IMR-90 (cell line): ENCODE results near the gene MAGOH.
A peak's percentile ranks its signal among the peaks of the same experiment; 100 is the strongest.

Source experiments
- CEBPB ChIP-seq: IDR thresholded peaks from 2 replicates; pipeline ENCODE4 v1.6.1; 2012; ENCODE audit warnings: low read depth, low read length, improper control_type of control experiment
- CHD1 ChIP-seq: IDR thresholded peaks from 2 replicates; pipeline ENCODE4 v1.6.1; 2012; ENCODE audit warnings: low read depth, low read length, improper control_type of control experiment
- FOS ChIP-seq: fragments of 150-350 bp; IDR thresholded peaks from 2 replicates; pipeline ENCODE4 v1.6.1; 2016; ENCODE audit warnings: low read depth, low read length
- MAFK ChIP-seq: IDR thresholded peaks from 2 replicates; pipeline ENCODE4 v1.6.1; 2012; ENCODE audit warnings: low read depth, low read length, improper control_type of control experiment
- MXI1 ChIP-seq: IDR thresholded peaks from 2 replicates; pipeline ENCODE4 v1.6.1; 2012; ENCODE audit warnings: low read depth, mild to moderate bottlenecking, low read length, moderate library complexity, borderline replicate concordance
- POLR2A ChIP-seq: IDR thresholded peaks from 2 replicates; pipeline ENCODE4 v1.6.1; 2012; ENCODE audit warnings: mild to moderate bottlenecking, low read depth, low read length
- RAD21 ChIP-seq: IDR thresholded peaks from 2 replicates; pipeline ENCODE4 v1.6.1; 2012; ENCODE audit warnings: low read length, improper control_type of control experiment
- RCOR1 ChIP-seq: IDR thresholded peaks from 2 replicates; pipeline ENCODE4 v1.6.1; 2012; ENCODE audit warnings: mild to moderate bottlenecking, low read length, improper control_type of control experiment; ENCODE audit not compliant: insufficient replicate concordance
- RFX5 ChIP-seq: IDR thresholded peaks from 2 replicates; pipeline ENCODE4 v1.8.0; 2012; ENCODE audit warnings: low read depth, mild to moderate bottlenecking, low read length, moderate library complexity
- SMC3 ChIP-seq: fragments of 150-350 bp; IDR thresholded peaks from 2 replicates; pipeline ENCODE4 v1.6.1; 2016; ENCODE audit warnings: low read depth, mild to moderate bottlenecking, antibody characterized with exemption, low read length, moderate library complexity
- USF2 ChIP-seq: fragments of 150-350 bp; IDR thresholded peaks from 2 replicates; pipeline ENCODE4 v1.6.1; 2017; ENCODE audit warnings: mild to moderate bottlenecking, antibody characterized with exemption, low read length, low read depth
- TF ChIP-seq, protein P1 (sequence below): conservative IDR thresholded peaks from 2 replicates; pipeline ENCODE4 v1.5.1; 2012; ENCODE audit warnings: mild to moderate bottlenecking, low read depth, low read length, improper control_type of control experiment
- TF ChIP-seq, protein P2 (sequence below): fragments of 150-350 bp; IDR thresholded peaks from 2 replicates; pipeline ENCODE4 v1.6.1; 2016; ENCODE audit warnings: low read depth, mild to moderate bottlenecking, low read length, moderate library complexity, borderline replicate concordance

GRCh38 chr1:53196485-53197290 lies 41.6 kb downstream of the MAGOH start, which contains the start of gene CPT2:
- TF ChIP-seq, protein P1, sequence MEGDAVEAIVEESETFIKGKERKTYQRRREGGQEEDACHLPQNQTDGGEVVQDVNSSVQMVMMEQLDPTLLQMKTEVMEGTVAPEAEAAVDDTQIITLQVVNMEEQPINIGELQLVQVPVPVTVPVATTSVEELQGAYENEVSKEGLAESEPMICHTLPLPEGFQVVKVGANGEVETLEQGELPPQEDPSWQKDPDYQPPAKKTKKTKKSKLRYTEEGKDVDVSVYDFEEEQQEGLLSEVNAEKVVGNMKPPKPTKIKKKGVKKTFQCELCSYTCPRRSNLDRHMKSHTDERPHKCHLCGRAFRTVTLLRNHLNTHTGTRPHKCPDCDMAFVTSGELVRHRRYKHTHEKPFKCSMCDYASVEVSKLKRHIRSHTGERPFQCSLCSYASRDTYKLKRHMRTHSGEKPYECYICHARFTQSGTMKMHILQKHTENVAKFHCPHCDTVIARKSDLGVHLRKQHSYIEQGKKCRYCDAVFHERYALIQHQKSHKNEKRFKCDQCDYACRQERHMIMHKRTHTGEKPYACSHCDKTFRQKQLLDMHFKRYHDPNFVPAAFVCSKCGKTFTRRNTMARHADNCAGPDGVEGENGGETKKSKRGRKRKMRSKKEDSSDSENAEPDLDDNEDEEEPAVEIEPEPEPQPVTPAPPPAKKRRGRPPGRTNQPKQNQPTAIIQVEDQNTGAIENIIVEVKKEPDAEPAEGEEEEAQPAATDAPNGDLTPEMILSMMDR, result peak; percentile 18; the same call in 1 of the 2 replicates
- TF ChIP-seq MXI1, result peak; percentile 51; the same call in 1 of the 2 replicates
- TF ChIP-seq SMC3, result no peak; the same call in none of the 2 replicates
- no peak for TF ChIP-seq CEBPB
- peak; percentile 91 for TF ChIP-seq POLR2A
- no peak for TF ChIP-seq FOS
- no peak for TF ChIP-seq MAFK
- TF ChIP-seq USF2, result no peak
- no peak for TF ChIP-seq RCOR1
- TF ChIP-seq RAD21, result no peak
- TF ChIP-seq, protein P2, sequence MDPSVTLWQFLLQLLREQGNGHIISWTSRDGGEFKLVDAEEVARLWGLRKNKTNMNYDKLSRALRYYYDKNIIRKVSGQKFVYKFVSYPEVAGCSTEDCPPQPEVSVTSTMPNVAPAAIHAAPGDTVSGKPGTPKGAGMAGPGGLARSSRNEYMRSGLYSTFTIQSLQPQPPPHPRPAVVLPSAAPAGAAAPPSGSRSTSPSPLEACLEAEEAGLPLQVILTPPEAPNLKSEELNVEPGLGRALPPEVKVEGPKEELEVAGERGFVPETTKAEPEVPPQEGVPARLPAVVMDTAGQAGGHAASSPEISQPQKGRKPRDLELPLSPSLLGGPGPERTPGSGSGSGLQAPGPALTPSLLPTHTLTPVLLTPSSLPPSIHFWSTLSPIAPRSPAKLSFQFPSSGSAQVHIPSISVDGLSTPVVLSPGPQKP, result 0 out of 2 replicates have a peak, but pooled peaks have one; percentile 23
- TF ChIP-seq RFX5, result no peak
- no peak; the same call in 1 of the 2 replicates for TF ChIP-seq CHD1
